Fibroblast of pulmonary artery (primary cell): Measurements from ENCODE around the gene BANP.

Experiments
- DNase-seq: peaks from one replicate; pipeline ENCODE4 v3.0.0-alpha.2; 2010; ENCODE audit warnings: low read depth
- H3K4me3 ChIP-seq: replicated peaks from 2 replicates; pipeline ENCODE4 v1.5.1; 2011; ENCODE audit warnings: low read depth, mild to moderate bottlenecking, control low read depth, low read length, moderate library complexity
- TF ChIP-seq, protein P1 (sequence below): IDR thresholded peaks from 2 replicates; pipeline ENCODE4 v1.5.1; 2011; ENCODE audit warnings: mild to moderate bottlenecking, control low read depth, low read length, inconsistent platforms; ENCODE audit errors: missing control alignments

Gene BANP

DNA sequence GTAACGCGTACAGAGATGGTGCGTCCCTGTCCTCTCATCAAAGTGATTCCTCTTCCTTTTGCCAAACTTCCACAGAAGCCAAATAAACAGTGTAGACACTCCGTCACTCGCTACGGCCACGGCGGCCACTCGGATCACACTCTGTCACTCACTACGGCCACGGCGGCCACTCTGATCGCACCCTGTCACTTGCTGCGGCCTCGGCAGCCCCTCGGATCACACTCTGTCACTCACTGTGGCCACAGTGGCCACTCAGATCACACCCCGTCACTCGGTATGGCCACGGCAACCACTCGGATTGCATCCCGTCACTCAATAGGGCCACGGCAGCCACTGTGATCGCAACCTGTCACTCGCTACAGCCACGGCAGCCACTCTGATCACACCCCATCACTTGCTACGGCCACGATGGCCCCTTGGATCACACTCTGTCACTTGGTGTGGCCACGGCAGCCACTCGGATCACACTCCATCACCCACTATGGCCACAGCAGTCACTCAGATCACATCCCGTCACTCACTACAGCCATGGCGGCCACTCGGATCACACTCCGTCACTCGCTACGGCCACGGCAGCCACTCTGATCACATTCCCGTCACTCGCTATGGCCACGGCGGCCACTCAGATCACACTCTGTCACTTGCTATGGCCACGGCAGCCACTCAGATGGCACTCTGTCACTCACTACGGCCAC is 170.8 kb downstream of the BANP start:
- TF ChIP-seq, protein P1, sequence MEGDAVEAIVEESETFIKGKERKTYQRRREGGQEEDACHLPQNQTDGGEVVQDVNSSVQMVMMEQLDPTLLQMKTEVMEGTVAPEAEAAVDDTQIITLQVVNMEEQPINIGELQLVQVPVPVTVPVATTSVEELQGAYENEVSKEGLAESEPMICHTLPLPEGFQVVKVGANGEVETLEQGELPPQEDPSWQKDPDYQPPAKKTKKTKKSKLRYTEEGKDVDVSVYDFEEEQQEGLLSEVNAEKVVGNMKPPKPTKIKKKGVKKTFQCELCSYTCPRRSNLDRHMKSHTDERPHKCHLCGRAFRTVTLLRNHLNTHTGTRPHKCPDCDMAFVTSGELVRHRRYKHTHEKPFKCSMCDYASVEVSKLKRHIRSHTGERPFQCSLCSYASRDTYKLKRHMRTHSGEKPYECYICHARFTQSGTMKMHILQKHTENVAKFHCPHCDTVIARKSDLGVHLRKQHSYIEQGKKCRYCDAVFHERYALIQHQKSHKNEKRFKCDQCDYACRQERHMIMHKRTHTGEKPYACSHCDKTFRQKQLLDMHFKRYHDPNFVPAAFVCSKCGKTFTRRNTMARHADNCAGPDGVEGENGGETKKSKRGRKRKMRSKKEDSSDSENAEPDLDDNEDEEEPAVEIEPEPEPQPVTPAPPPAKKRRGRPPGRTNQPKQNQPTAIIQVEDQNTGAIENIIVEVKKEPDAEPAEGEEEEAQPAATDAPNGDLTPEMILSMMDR: no peak
- no peak overlapping the region for H3K4me3 ChIP-seq
- DNase-seq: no peak
